ENCODE measurements around the gene MAPKBP1.
"Not testable (repeated sequence)": the region's sequence is repeated elsewhere in the genome, so short reads cannot be mapped to it uniquely, and the experiment has no call there.

MAPKBP1 gene, protein sequence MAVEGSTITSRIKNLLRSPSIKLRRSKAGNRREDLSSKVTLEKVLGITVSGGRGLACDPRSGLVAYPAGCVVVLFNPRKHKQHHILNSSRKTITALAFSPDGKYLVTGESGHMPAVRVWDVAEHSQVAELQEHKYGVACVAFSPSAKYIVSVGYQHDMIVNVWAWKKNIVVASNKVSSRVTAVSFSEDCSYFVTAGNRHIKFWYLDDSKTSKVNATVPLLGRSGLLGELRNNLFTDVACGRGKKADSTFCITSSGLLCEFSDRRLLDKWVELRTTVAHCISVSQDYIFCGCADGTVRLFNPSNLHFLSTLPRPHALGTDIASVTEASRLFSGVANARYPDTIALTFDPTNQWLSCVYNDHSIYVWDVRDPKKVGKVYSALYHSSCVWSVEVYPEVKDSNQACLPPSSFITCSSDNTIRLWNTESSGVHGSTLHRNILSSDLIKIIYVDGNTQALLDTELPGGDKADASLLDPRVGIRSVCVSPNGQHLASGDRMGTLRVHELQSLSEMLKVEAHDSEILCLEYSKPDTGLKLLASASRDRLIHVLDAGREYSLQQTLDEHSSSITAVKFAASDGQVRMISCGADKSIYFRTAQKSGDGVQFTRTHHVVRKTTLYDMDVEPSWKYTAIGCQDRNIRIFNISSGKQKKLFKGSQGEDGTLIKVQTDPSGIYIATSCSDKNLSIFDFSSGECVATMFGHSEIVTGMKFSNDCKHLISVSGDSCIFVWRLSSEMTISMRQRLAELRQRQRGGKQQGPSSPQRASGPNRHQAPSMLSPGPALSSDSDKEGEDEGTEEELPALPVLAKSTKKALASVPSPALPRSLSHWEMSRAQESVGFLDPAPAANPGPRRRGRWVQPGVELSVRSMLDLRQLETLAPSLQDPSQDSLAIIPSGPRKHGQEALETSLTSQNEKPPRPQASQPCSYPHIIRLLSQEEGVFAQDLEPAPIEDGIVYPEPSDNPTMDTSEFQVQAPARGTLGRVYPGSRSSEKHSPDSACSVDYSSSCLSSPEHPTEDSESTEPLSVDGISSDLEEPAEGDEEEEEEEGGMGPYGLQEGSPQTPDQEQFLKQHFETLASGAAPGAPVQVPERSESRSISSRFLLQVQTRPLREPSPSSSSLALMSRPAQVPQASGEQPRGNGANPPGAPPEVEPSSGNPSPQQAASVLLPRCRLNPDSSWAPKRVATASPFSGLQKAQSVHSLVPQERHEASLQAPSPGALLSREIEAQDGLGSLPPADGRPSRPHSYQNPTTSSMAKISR (N-terminal part only)

DNA sequence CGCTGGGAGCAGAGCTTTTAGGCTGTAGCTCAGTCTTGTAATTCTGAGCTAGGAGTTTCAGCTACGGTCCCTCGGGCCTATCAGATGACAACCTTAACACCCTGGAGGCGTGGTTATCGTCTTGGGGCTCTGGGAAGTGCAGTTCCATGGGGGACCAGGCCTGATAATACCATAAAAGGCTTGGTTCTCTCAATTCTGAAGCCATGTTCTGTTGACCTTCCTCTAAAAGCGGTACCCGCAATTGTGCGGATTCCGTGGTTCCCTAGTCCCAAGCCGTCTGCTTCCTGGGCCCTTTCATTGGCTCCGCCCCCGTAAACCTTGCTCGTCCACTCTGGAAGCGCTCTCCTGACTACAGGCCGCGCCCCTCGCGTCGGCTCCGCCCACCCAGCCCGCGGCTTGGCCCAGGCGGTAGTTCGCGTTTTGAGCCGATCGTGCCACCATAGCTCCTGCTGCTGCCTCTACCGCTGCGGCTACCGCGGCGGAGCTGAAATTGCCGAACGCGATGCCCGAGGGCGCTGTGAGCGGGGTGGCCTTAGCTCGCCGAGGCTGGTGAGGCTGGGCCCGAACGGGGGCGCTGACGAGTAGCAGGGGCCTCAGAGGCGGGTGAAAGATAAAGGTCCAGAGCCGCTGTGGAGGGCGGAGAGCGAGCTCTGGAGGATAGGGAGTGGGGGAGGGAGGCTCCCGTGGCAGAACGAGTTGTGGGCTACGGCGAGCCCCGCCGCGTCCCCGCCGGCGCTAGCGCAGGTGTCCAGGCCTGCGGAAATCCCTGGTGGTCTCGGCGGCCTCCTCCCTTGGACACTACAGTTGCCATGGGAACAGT lies at the start of gene MAPKBP1:
TSS of gene MAPKBP1 (plus strand) at position 423 of the 820 bp plus-strand sequence. CDS start 792 bp downstream, outside the sequence.
- CTCF ChIA-PET, result interaction anchor here (0.6 to 5.1 kb wide), 10 partner anchors 30 to 363 kb away, joined by 3 to 59 read pairs (median 6); no protein-coding TSS in a partner anchor
- DNase-seq (ENCODE audit: low spot score), result peak; percentile 96
- TF ChIP-seq, protein P1, sequence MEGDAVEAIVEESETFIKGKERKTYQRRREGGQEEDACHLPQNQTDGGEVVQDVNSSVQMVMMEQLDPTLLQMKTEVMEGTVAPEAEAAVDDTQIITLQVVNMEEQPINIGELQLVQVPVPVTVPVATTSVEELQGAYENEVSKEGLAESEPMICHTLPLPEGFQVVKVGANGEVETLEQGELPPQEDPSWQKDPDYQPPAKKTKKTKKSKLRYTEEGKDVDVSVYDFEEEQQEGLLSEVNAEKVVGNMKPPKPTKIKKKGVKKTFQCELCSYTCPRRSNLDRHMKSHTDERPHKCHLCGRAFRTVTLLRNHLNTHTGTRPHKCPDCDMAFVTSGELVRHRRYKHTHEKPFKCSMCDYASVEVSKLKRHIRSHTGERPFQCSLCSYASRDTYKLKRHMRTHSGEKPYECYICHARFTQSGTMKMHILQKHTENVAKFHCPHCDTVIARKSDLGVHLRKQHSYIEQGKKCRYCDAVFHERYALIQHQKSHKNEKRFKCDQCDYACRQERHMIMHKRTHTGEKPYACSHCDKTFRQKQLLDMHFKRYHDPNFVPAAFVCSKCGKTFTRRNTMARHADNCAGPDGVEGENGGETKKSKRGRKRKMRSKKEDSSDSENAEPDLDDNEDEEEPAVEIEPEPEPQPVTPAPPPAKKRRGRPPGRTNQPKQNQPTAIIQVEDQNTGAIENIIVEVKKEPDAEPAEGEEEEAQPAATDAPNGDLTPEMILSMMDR (conservative IDR thresholded peaks at IDR 0.05; ENCODE audit: low read depth), result peak; percentile 87
- POLR2A ChIA-PET (ENCODE audit: low non-redundant PET), result interaction anchor here (0.6 to 1.7 kb wide), 8 partner anchors 10 to 336 kb away, joined by 3 to 5 read pairs (median 4); no protein-coding TSS in a partner anchor
- peak within 1 kb of the TSS; percentile 94 for H3K27ac ChIP-seq

DNA sequence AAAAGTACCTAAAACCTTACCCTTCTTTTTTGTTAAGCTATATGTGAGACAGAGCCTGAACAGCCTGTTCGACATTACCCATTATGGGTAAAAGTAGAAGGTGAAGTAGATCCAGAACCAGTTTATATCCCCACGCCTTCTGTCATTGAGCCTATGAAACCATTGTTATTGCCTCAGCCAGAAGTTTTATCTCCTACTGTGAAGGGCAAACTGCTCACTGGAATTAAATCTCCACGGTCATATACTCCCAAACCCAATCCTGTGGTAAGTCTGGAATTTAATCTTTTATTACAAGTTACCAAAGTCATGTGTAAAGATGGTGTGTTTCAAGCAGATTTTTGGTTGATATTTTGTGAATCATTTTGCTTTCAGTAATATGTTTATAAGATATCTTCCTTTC lies 47.1 kb upstream of the MAPKBP1 start:
- TF ChIP-seq, protein P1 (conservative IDR thresholded peaks at IDR 0.05; ENCODE audit: low read depth), result no peak
- H3K27ac ChIP-seq, result no peak overlapping the region
- no peak for DNase-seq (ENCODE audit: low spot score)
- ChIA-PET CTCF (no interaction called here), POLR2A (ENCODE audit: low non-redundant PET) (no interaction called here)

DNA sequence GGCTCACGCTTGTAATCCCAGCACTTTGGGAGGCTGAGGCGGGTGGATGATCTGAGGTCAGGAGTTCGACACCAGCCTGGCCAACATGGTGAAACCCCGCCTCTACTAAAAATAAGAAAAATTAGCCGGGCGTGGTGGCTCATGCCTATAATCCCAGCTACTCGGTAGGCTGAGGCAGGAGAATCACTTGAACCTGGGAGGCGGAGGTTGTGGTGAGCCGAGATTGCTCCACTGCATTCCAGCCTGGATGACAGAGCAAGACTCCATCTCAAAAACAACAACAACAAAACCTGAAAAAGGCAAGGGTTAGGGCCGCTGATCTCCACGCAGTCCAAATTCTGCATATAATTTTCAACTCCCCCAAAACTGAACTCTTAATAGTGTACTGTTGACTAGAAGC lies 46.2 kb upstream of the MAPKBP1 start:
- H3K27ac ChIP-seq, result peak overlapping the region; percentile 12; the same call in 1 of the 2 replicates
- POLR2A ChIA-PET (ENCODE audit: low non-redundant PET); DNase-seq (ENCODE audit: low spot score); CTCF ChIA-PET: not testable (repeated sequence)

DNA sequence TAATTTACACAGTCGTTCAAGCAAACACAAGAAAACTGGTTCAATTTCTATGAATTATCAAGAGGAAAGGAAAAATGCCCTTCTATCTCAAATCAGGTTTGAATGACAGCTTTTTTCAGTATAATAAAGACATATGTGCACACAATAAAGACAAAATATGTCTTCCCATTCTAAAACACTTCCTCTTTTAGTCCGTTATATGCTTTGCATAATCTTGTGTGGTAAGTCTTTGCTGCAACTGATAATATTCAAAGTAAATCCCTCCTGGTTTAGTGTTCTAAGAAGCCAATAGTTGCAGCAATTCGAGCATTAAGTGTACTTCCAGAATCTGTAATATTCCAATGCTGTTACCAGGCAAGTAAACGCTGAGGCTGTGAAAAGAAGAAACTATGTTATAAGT lies 43.7 kb upstream of the MAPKBP1 start:
- CTCF ChIA-PET, result no interaction called here
- POLR2A ChIA-PET (ENCODE audit: low non-redundant PET), result no interaction called here
- TF ChIP-seq, protein P1 (conservative IDR thresholded peaks at IDR 0.05; ENCODE audit: low read depth), result no peak
- H3K27ac ChIP-seq, result no peak overlapping the region
- no peak for DNase-seq (ENCODE audit: low spot score)

DNA sequence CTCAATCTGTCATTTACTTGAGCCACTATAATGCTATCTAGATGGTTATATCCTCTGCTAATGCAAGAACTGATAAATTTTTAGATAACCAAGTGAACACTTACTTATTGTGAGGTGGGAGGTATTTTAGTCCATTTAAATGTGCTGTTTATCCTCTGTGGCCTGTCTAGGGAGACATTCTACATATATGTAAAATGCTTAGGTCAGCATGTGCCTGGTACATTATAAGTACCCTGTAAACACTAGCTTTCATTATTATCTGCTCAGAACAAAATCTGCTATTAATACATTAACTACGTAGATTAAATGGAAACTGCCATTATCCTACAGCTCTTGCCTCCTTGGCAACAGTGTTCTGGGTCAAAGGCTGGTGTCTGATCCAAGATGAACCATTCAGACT lies 41.8 kb upstream of the MAPKBP1 start:
- DNase-seq (ENCODE audit: low spot score), result no peak
- CTCF ChIA-PET, result no interaction called here
- TF ChIP-seq, protein P1 (conservative IDR thresholded peaks at IDR 0.05; ENCODE audit: low read depth), result no peak
- no peak overlapping the region for H3K27ac ChIP-seq
- POLR2A ChIA-PET (ENCODE audit: low non-redundant PET), result interaction anchor here (0.6 kb wide), 1 partner anchor 13 kb away, joined by 3 read pairs; no protein-coding TSS in a partner anchor

DNA sequence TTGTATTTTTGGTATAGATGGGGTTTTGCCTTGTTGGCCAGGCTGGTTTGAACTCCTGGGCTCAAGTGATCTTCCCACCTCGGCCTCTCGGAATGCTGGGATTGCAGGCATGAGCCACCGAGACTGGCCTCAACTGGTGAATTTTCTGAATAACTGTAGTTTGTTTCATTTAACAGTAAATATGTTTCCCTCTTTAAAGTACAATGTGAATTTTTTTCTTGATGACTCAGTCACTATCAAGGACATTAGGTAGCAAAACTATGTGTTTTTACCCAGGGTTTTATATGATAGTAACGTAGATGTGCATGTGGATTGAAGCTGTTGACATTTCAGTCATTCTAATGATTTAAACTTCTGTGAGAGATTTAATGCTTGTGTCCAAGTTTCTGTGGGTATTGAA lies 40.2 kb upstream of the MAPKBP1 start:
- TF ChIP-seq, protein P1 (conservative IDR thresholded peaks at IDR 0.05; ENCODE audit: low read depth), result no peak
- ChIA-PET CTCF (interaction anchor here (0.6 kb wide), 1 partner anchor 254 kb away, joined by 7 read pairs; no protein-coding TSS in a partner anchor), POLR2A (ENCODE audit: low non-redundant PET) (no interaction called here)
- DNase-seq (ENCODE audit: low spot score), result no peak
- no peak overlapping the region for H3K27ac ChIP-seq
